Thyroid gland (tissue), 4 donors: ENCODE measurements around the gene PPM1L. TPM values are rescaled to one million over a fixed set of nuclear protein-coding genes. Genes with fewer than 3 reads are reported as not detected.

Experiments used
- DNase-seq, 2 donors: peaks; one replicate each; pipeline ENCODE4 v3.0.0-alpha.2; 2019
- H3K27ac ChIP-seq, 3 donors: fragments of 200-600 bp; sonication (generic); 1 replicate in 2 of 3; 2 replicates in 1 of 3; pipeline ENCODE4 v1.5.1; 2016 to 2019; ENCODE audit warnings: mild to moderate bottlenecking in 1 of 3, moderate library complexity in 1 of 3
- H3K27me3 ChIP-seq: fragments of 200-600 bp; sonication (generic); one replicate; pipeline ENCODE4 v1.5.1; 2019
- H3K36me3 ChIP-seq, 2 donors: fragments of 200-600 bp; sonication (generic); one replicate each; pipeline ENCODE4 v1.5.1; 2016 to 2019
- H3K4me1 ChIP-seq, 2 donors: fragments of 200-600 bp; sonication (generic); one replicate each; pipeline ENCODE4 v1.5.1; 2017 to 2019
- H3K4me3 ChIP-seq, 3 donors: fragments of 200-600 bp; sonication (generic); replicated peaks in 1 of 3; 1 replicate in 2 of 3; 2 replicates in 1 of 3; pipeline ENCODE4 v1.5.1; 2016; ENCODE audit warnings: mild to moderate bottlenecking in 1 of 3
- H3K9me3 ChIP-seq: fragments of 200-600 bp; sonication (generic); one replicate; pipeline ENCODE4 v1.5.1; 2017
- CTCF ChIP-seq, 6 experiments: fragments of 200-600 bp in 3 of 6; fragments of 450-650 bp in 3 of 6; sonication (generic) in 3 of 6; IDR thresholded peaks; one replicate each; pipeline ENCODE4 v1.5.1; 2016 to 2019; ENCODE audit warnings: antibody characterized with exemption in 6 of 6, mild to moderate bottlenecking in 2 of 6, inconsistent platforms in 1 of 6, moderate library complexity in 1 of 6
- POLR2A ChIP-seq, 2 donors: fragments of 450-650 bp; IDR thresholded peaks; one replicate each; pipeline ENCODE4 v1.6.1; 2017; ENCODE audit warnings: antibody characterized with exemption in 2 of 2, mild to moderate bottlenecking in 2 of 2, moderate library complexity in 1 of 2
- WGBS, 2 donors: methylation state at CpG; one replicate each; pipeline ENCODE4 v1.1.5; 2017; 5-methylcytosine and 5-hydroxymethylcytosine counted together
- intact Hi-C: fragments of 100-400 bp; cut with DNase I; formaldehyde crosslinking; loops from one replicate; pipeline ENCODE4 v1.15.1; 2023
- total RNA-seq, 4 donors: library from RNA; depleted of rRNA; stranded (reverse); fragments of >200 nt; gene quantifications; one replicate each; pipeline ENCODE4 v1.2.3, GENCODE V29; 2016

Gene PPM1L
- total RNA-seq, 4 donors from 2014 or later = 47.2 to 77.4 (median 50.4) TPM

GRCh38 chr3:161067335-161067734, 311.3 kb downstream of the PPM1L start:
- Histone ChIP-seq H3K36me3 (no peaks in the 10 kb centered on the region), H3K4me3 (no peak overlapping the region), H3K4me1 (peaks cover 28 to 41% of the 10 kb centered on the region in 2 donors), H3K9me3 (no peaks in the 10 kb centered on the region), H3K27me3 (no peaks in the 10 kb centered on the region), H3K27ac (no peak overlapping the region)
- DNase-seq = no peak
- intact Hi-C loops = no loop called here
- TF ChIP-seq POLR2A (IDR thresholded peaks at IDR 0.05) (no peak), CTCF (IDR thresholded peaks at IDR 0.05) (no peak)
- 64 to 80% methylated on average over 1 of the region's 1 CpG for WGBS, 2 donors

GRCh38 chr3:161069511-161070251, 313.6 kb downstream of the PPM1L start:
- no peak overlapping the region for H3K4me3 ChIP-seq
- peak; percentile 68 to 69 for DNase-seq
- peaks cover 28 to 41% of the 10 kb centered on the region in 2 donors for H3K4me1 ChIP-seq
- peak overlapping the region; percentile 77 to 88 (median 80) for H3K27ac ChIP-seq
- WGBS, 2 donors = 33 to 37% methylated on average over 5 of the region's 5 CpGs
- intact Hi-C loops = no loop called here
- H3K9me3 ChIP-seq = no peaks in the 10 kb centered on the region
- TF ChIP-seq CTCF (IDR thresholded peaks at IDR 0.05) (peak in 1 of 6 experiments; percentile 12), POLR2A (IDR thresholded peaks at IDR 0.05) (peak in 1 of 2 donors; percentile 26)
- no peaks in the 10 kb centered on the region for H3K27me3 ChIP-seq
- H3K36me3 ChIP-seq = no peaks in the 10 kb centered on the region

- H3K4me3 ChIP-seq = no peak overlapping the region
- H3K4me1 ChIP-seq = peaks cover 28 to 41% of the 10 kb centered on the region in 2 donors
- DNase-seq = peak in 1 of 2 donors; percentile 10
- intact Hi-C loops = no loop called here
- H3K27me3 ChIP-seq = no peaks in the 10 kb centered on the region
- H3K36me3 ChIP-seq = no peaks in the 10 kb centered on the region
- TF ChIP-seq POLR2A (IDR thresholded peaks at IDR 0.05) (no peak), CTCF (IDR thresholded peaks at IDR 0.05) (no peak)
- WGBS, 2 donors = 47 to 53% methylated on average over 9 of the region's 9 CpGs
- peak overlapping the region; percentile 61 to 88 (median 80) for H3K27ac ChIP-seq
- no peaks in the 10 kb centered on the region for H3K9me3 ChIP-seq
Observed at GRCh38 chr3:161070252-161070930, 314.4 kb downstream of the PPM1L start.

GRCh38 chr3:161070980-161071663, 315.1 kb downstream of the PPM1L start:
- TF ChIP-seq POLR2A (IDR thresholded peaks at IDR 0.05) (no peak), CTCF (IDR thresholded peaks at IDR 0.05) (no peak)
- no peaks in the 10 kb centered on the region for H3K9me3 ChIP-seq
- no peak overlapping the region for H3K4me3 ChIP-seq
- H3K27ac ChIP-seq = peak overlapping the region; percentile 61 to 88 (median 80)
- no peaks in the 10 kb centered on the region for H3K27me3 ChIP-seq
- H3K4me1 ChIP-seq = peaks cover 28 to 41% of the 10 kb centered on the region in 2 donors
- no peaks in the 10 kb centered on the region for H3K36me3 ChIP-seq
- no peak for DNase-seq
- WGBS, 2 donors = 76 to 79% methylated on average over 6 of the region's 6 CpGs
- intact Hi-C loops = no loop called here
